K562 (cell line): ENCODE measurements around the gene FSIP2. TPM values are rescaled to one million over a fixed set of nuclear protein-coding genes. Genes with fewer than 3 reads are reported as not detected.

Source experiments
- ATAC-seq: fragments of 200-7000 bp; cut with Tn5 transposase; 3 replicates; pipeline ENCODE4 v1.9.1; 2020; ENCODE audit warnings: moderate library complexity
- BruUV-seq: library from RNA; stranded (reverse); fragments of 400-500 nt; replicated peaks from 2 replicates; lab custom pipeline; 2021; lab: Mats Ljungman, UMichigan
- CTCF ChIA-PET: fragments of 300-600 bp; formaldehyde crosslinking; extraction: SDS; loops from one replicate; lab custom pipeline; 2021; ENCODE audit warnings: low intra/inter-chr PET ratio; lab: Yijun Ruan, JAX
- POLR2A ChIA-PET: fragments of 300-600, 350-650 bp; sonication (Branson Sonifier 250); formaldehyde crosslinking; extraction: SDS; loops from one replicate; lab custom pipeline; 2021; ENCODE audit warnings: antibody characterized with exemption, inconsistent platforms; lab: Yijun Ruan, JAX
- DNase-seq, 4 experiments: peaks; one replicate each; pipeline versions ENCODE4 v3.0.0 to v3.0.0-alpha.2; 2011 to 2018; ENCODE audit warnings: low spot score in 3 of 4, mixed read lengths in 3 of 4; ENCODE audit errors: extremely low read depth in 1 of 4
- FAIRE-seq: peaks from 2 replicates; lab custom pipeline; 2011; peaks lifted over from hg19 to GRCh38; lab: Jason Lieb, UNC
- H2AFZ ChIP-seq: 2 replicates; pipeline ENCODE4 v1.6.0; 2011; ENCODE audit warnings: low read depth, low read length, control low read depth, inconsistent platforms
- H3K27ac ChIP-seq: fragments of 200-600 bp; 3 replicates; pipeline ENCODE4 v1.8.0; 2011; ENCODE audit warnings: low read depth, mild to moderate bottlenecking, control low read depth, inconsistent platforms, low read length, moderate library complexity, mixed read lengths; ENCODE audit errors: extremely low read depth
- H3K27me3 ChIP-seq, 2 experiments: fragments of 300-600 bp in 1 of 2; 2 replicates in 1 of 2; 3 replicates in 1 of 2; pipeline versions ENCODE4 v1.6.0 to v1.8.0; 2011; ENCODE audit warnings: inconsistent platforms in 2 of 2, low read length in 2 of 2, mild to moderate bottlenecking in 1 of 2, mixed read lengths in 1 of 2, moderate library complexity in 1 of 2; ENCODE audit not compliant: control insufficient read depth in 2 of 2, insufficient read depth in 2 of 2
- H3K36me3 ChIP-seq: fragments of 300-600 bp; 3 replicates; pipeline ENCODE4 v1.8.0; 2011; ENCODE audit warnings: mild to moderate bottlenecking, low read length, inconsistent platforms; ENCODE audit not compliant: control insufficient read depth, insufficient read depth
- H3K4me1 ChIP-seq, 2 experiments: fragments of 200-600 bp in 1 of 2; replicated peaks in 1 of 2; 2 replicates in 1 of 2; 3 replicates in 1 of 2; pipeline versions ENCODE4 v1.5.1 to v1.8.0; 2011; ENCODE audit warnings: inconsistent platforms in 2 of 2, low read length in 2 of 2, mild to moderate bottlenecking in 1 of 2, mixed read lengths in 1 of 2, moderate library complexity in 1 of 2; ENCODE audit not compliant: control insufficient read depth in 2 of 2, insufficient read depth in 2 of 2
- H3K4me2 ChIP-seq: 2 replicates; pipeline ENCODE4 v1.6.1; 2011; ENCODE audit warnings: low read length, control low read depth, inconsistent platforms, mixed read lengths; ENCODE audit not compliant: insufficient read depth
- H3K4me3 ChIP-seq: fragments of 200-600 bp; sonication (generic), shearing (Covaris generic); 2 replicates; pipeline ENCODE4 v1.5.1; 2016; ENCODE audit warnings: control low read depth, inconsistent platforms
- H3K79me2 ChIP-seq: fragments of 200-600 bp; 3 replicates; pipeline ENCODE4 v1.8.0; 2011; ENCODE audit warnings: low read length, inconsistent platforms; ENCODE audit not compliant: control insufficient read depth, insufficient read depth
- H3K9ac ChIP-seq, 2 experiments: 2 replicates each; pipeline versions ENCODE4 v1.6.0 to v1.6.1; 2011; ENCODE audit warnings: low read depth in 2 of 2, low read length in 2 of 2, control low read depth in 1 of 2, inconsistent platforms in 1 of 2, mild to moderate bottlenecking in 1 of 2, mixed read lengths in 1 of 2; ENCODE audit not compliant: insufficient read depth in 1 of 2
- H3K9me1 ChIP-seq: one replicate; pipeline ENCODE4 v1.6.0; 2011; ENCODE audit warnings: inconsistent platforms, mild to moderate bottlenecking, low read length, moderate library complexity; ENCODE audit not compliant: control insufficient read depth, insufficient read depth
- H3K9me3 ChIP-seq: replicated peaks from 2 replicates; pipeline ENCODE4 v1.5.1; 2011; ENCODE audit warnings: low read depth, low read length, inconsistent platforms; ENCODE audit not compliant: control insufficient read depth, insufficient read depth
- H4K20me1 ChIP-seq: replicated peaks from 2 replicates; pipeline ENCODE4 v1.6.1; 2011; ENCODE audit warnings: low read length, inconsistent platforms, mixed read lengths; ENCODE audit not compliant: control insufficient read depth, insufficient read depth
- BRF1 ChIP-seq: IDR thresholded peaks from 3 replicates; pipeline ENCODE4 v1.6.1; 2011; ENCODE audit warnings: borderline replicate concordance, mild to moderate bottlenecking; ENCODE audit not compliant: insufficient read length; ENCODE audit errors: extremely low read depth
- HSF4 ChIP-seq: fragments of 250-450 bp; sonication (Bioruptor Pico); IDR thresholded peaks from 2 replicates; pipeline ENCODE4 v2.1.2; 2022; ENCODE audit warnings: mild to moderate bottlenecking, moderate library complexity, borderline replicate concordance
- NCOA4 ChIP-seq: fragments of 450-650 bp; IDR thresholded peaks from 2 replicates; pipeline ENCODE4 v1.6.1; 2018; ENCODE audit warnings: mild to moderate bottlenecking; ENCODE audit not compliant: partially characterized antibody
- TCF7L2 ChIP-seq: fragments of 150-350 bp; IDR thresholded peaks from 2 replicates; pipeline ENCODE4 v1.6.1; 2016; ENCODE audit warnings: low read depth, mild to moderate bottlenecking, low read length, moderate library complexity
- ZNF551 ChIP-seq: fragments of 250-450 bp; sonication (Bioruptor Pico); IDR thresholded peaks from 2 replicates; pipeline ENCODE4 v1.5.0; 2021; ENCODE audit warnings: mild to moderate bottlenecking, moderate library complexity
- in situ Hi-C: fragments of 300-500 bp; cut with MboI; formaldehyde crosslinking; loops from 4 replicates; pipeline ENCODE4 v1.15.0; 2018; ENCODE audit warnings: inconsistent platforms, mixed read lengths
- intact Hi-C: fragments of 100-400 bp; cut with micrococcal nuclease; formaldehyde crosslinking; loops from 2 replicates; pipeline ENCODE4 v1.14.2; 2022
- polyA plus RNA-seq, 8 experiments: library from polyadenylated mRNA; depleted of rRNA in 4 of 8; stranded (reverse) in 5 of 8; unstranded in 3 of 8; fragments of >200 nt; fragmentation: Nextera tagmentation in 2 of 8; fragmentation: Illumina TruSeq in 1 of 8; extraction: Ambion mirVana in 2 of 8; extraction: Trizol in 1 of 8; gene quantifications; 2 replicates each; pipeline versions ENCODE4 v1.2.1 to v1.2.3, GENCODE V29; 2011 to 2014; ENCODE audit warnings: inconsistent platforms in 1 of 8, missing spikeins in 1 of 8
- total RNA-seq, 7 experiments: library from RNA; depleted of rRNA in 6 of 7; stranded (reverse); fragments of >200 nt in 6 of 7; fragmentation: Illumina TruSeq in 2 of 7; extraction: Trizol in 2 of 7; gene quantifications; 2 replicates each; pipeline versions ENCODE4 v1.2.1 to v1.2.3, GENCODE V29; 2011 to 2021; ENCODE audit warnings: low replicate concordance in 1 of 7
- TF ChIP-seq, protein P1 (sequence below): sonication (generic); formaldehyde crosslinking; IDR thresholded peaks from 2 replicates; pipeline ENCODE4 v1.8.0; 2022; ENCODE audit warnings: mild to moderate bottlenecking, missing genetic modification reagents
- TF ChIP-seq, protein P2 (sequence below): fragments of 150-350 bp; IDR thresholded peaks from 2 replicates; pipeline ENCODE4 v1.6.1; 2014; ENCODE audit warnings: low read depth, mild to moderate bottlenecking, low read length, borderline replicate concordance

The FSIP2 gene
- total and polyA plus RNA-seq, 9 of the 15 experiments (the other 6 are each of a cell fraction or from before 2014, with no cell fraction given), result 0.01 to 0.04 TPM; not detected in 7

GRCh38 chr2:185857691-185858090 is 119.1 kb downstream of the FSIP2 start:
- no peaks in the 10 kb centered on the region for H4K20me1 ChIP-seq
- no peak overlapping the region for H3K9ac ChIP-seq
- H3K36me3 ChIP-seq, result no peaks in the 10 kb centered on the region
- ATAC-seq, result no peak
- H3K4me1 ChIP-seq, result no peaks in the 10 kb centered on the region
- H3K4me3 ChIP-seq, result no peak overlapping the region
- no peak for FAIRE-seq
- no peaks in the 10 kb centered on the region for H3K27me3 ChIP-seq
- BruUV-seq, result no TSS peak
- H3K79me2 ChIP-seq, result peaks cover 10% of the 10 kb centered on the region
- H2AFZ ChIP-seq, result no peak overlapping the region
- intact Hi-C loops (no loop called here), in situ Hi-C loops (no loop called here)
- H3K27ac ChIP-seq, result no peak overlapping the region
- TF ChIP-seq, protein P1, sequence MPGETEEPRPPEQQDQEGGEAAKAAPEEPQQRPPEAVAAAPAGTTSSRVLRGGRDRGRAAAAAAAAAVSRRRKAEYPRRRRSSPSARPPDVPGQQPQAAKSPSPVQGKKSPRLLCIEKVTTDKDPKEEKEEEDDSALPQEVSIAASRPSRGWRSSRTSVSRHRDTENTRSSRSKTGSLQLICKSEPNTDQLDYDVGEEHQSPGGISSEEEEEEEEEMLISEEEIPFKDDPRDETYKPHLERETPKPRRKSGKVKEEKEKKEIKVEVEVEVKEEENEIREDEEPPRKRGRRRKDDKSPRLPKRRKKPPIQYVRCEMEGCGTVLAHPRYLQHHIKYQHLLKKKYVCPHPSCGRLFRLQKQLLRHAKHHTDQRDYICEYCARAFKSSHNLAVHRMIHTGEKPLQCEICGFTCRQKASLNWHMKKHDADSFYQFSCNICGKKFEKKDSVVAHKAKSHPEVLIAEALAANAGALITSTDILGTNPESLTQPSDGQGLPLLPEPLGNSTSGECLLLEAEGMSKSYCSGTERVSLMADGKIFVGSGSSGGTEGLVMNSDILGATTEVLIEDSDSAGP (CRISPR knock-in tag), result no peak
- TF ChIP-seq BRF1 (no peak), NCOA4 (no peak), TCF7L2 (no peak), HSF4 (CRISPR knock-in tag) (no peak), ZNF551 (CRISPR knock-in tag) (no peak)
- TF ChIP-seq, protein P2, sequence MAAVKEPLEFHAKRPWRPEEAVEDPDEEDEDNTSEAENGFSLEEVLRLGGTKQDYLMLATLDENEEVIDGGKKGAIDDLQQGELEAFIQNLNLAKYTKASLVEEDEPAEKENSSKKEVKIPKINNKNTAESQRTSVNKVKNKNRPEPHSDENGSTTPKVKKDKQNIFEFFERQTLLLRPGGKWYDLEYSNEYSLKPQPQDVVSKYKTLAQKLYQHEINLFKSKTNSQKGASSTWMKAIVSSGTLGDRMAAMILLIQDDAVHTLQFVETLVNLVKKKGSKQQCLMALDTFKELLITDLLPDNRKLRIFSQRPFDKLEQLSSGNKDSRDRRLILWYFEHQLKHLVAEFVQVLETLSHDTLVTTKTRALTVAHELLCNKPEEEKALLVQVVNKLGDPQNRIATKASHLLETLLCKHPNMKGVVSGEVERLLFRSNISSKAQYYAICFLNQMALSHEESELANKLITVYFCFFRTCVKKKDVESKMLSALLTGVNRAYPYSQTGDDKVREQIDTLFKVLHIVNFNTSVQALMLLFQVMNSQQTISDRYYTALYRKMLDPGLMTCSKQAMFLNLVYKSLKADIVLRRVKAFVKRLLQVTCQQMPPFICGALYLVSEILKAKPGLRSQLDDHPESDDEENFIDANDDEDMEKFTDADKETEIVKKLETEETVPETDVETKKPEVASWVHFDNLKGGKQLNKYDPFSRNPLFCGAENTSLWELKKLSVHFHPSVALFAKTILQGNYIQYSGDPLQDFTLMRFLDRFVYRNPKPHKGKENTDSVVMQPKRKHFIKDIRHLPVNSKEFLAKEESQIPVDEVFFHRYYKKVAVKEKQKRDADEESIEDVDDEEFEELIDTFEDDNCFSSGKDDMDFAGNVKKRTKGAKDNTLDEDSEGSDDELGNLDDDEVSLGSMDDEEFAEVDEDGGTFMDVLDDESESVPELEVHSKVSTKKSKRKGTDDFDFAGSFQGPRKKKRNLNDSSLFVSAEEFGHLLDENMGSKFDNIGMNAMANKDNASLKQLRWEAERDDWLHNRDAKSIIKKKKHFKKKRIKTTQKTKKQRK, result no peak
- CTCF ChIA-PET, result no interaction called here
- H3K9me1 ChIP-seq, result no peaks in the 10 kb centered on the region
- no peak overlapping the region for H3K4me2 ChIP-seq
- no peak for DNase-seq
- POLR2A ChIA-PET, result no interaction called here
- H3K9me3 ChIP-seq, result no peaks in the 10 kb centered on the region
